ENCODE results near the gene RBFOX1.

Gene RBFOX1

DNA sequence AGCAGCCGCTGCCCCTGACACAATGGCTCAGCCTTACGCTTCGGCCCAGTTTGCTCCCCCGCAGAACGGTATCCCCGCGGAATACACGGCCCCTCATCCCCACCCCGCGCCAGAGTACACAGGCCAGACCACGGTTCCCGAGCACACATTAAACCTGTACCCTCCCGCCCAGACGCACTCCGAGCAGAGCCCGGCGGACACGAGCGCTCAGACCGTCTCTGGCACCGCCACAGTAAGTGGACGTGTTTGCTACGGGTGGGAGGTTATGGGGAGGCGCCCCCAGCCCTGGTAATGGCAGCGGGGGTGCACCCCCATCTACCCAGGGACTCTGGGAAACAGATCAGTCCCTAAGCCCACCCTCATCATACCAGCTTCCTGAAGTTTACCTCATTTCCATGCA lies 185.5 kb downstream of the RBFOX1 start:
- DNase-seq = no peak

DNA sequence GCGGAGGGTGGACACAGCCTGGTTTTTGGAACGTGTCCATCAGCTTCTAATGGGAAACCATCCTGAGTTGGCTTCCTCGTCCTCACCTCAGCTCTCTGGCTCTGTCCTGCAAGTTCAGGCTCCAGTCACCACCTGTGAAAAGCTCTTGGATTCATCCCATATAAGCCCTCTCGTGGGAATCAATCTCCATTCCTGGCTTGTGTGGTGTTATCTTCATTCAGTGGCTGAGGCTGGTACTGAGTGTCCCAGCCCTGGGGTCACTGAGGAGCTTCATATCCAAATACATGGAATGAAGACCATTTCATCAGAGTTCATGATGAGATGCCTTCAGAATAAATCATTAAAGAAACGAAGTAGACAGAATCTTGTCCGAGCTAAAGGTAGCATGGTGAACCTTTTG lies 189.2 kb downstream of the RBFOX1 start:
- no peak for DNase-seq

DNA sequence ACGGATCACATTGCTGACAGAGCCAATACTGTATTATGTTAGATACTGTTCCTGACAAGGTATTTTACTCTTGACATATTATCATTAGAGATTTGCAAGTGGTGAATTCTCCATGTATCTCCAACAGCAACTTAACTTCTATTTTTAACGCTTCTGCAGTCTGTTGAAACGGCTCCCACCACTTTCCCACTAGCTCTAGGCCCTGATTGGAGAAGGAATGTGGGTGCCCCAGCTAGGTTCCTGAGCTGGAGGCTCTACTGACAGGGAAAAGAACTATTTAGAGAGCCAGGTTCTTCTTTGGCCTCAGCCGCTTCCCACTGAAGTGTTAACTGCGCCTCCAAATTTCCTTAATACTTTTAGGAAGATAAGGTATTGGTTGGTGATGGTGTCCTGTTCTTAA lies 191.8 kb downstream of the RBFOX1 start:
- DNase-seq = peak in 2 of 58 donors; percentile 3 to 19

DNA sequence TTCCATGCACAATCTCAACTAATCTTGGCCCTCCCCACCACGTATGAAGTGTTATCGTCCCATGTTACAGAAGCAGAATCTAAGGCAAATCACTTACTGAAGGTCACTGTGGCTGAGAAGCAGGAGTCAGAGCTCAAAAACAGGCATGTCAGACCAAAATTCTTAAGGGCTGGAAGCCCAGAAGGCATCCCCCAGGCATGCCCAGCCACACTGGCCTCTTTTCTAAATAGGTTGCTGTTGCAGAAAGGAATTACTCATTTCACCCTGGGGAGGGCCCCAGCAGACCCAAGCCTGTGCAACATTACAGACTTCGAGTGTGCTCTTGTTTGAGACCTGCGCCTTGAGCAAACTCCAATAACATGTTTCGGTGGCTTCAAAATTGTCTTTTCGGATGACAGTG lies 194.1 kb downstream of the RBFOX1 start:
- DNase-seq = no peak

DNA sequence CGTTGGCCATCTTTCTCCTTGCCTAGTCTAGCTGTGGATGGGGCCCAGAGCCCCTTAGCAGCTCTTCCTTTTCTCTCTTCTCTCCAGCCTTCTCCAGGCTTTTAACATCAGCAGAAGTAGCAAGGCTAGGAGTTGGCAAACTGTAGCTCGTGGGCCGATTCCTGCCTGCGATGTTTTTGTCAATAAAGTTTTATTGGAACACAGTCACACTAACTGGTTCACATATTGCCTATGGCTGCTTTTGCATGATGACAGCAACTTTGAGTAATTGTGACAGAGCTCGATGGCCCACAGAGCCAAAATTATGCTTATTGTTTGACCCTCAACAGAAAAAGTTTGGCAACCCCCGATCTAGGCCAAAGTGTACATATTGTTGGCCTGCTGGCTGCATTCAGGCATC lies 199.9 kb downstream of the RBFOX1 start:
- DNase-seq = no peak

DNA sequence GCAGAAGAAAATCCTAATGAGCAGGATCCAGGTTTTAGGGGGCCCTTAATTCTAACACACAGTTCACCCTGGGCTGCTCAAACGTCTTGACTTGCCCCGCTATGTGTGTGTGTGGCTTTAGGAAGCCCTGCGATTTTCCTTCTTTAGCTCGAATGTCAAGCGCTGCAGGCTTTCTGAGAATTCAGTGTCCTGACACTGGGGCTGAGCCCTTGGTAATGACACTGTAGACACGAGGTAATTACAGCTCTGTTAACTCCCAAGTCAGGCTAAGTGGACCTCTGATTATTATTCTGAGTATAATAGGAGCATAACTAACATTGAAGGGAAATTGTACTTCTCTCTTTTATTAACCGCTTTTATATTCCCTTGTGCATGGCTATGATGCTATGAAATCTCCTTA lies 202.1 kb downstream of the RBFOX1 start:
- DNase-seq = no peak

DNA sequence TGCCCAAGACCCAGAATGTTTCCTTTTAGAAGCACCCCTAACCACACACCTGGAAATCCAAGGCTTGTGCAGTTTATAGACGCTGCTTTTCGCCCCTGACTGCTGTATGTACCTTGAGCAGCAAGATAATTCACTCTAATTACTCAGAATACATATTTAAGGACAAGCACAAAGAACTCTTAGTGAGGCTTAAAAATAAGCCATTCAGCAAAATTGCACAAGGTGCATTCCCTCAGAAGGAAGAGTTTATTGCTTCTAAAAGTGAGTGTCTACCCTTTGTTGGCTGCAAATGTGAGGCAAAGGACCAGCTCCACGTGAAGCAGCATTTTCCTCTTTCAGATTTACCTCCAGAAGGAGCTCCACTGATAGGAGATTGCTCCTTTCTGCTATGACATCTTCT lies 208.4 kb downstream of the RBFOX1 start:
- DNase-seq = no peak

DNA sequence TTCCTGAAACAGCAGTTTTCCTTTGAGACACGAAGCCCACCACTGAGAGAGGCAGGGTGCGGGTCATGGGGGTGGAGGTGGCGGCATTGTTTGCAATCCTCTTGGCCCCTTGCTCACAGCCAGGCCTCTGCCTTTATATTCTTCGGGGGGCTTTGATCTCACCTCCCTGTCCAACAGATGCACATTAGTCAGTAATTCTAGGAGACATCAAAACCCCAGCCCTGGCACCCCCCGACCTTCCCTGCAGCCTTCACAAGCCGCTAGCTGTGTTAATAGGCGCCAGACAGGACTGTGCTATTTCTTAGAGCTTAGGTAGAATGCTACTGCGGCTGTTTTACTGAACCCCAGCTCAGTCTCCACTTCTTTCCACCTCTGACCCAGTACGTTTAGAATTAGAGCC lies 212.6 kb downstream of the RBFOX1 start:
- DNase-seq = no peak

DNA sequence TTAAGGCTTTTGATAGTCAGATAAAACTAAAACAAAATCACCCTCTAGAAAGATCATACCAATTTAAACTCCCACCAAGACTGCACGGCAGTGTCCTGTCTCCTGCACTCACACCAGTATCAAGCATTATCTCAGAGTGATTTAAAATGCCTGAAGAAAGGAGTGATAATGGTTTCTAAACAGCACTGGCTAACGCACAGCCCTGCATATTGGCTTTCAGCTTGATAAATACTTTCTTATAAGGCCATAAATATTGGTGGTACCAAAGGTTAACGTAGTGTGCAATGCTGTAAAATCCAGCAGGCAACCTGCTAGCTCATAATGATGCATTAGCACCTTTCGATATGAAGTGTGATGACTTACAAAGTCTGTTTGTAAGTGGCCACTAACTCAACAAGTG lies 214.3 kb downstream of the RBFOX1 start:
- DNase-seq = no peak

DNA sequence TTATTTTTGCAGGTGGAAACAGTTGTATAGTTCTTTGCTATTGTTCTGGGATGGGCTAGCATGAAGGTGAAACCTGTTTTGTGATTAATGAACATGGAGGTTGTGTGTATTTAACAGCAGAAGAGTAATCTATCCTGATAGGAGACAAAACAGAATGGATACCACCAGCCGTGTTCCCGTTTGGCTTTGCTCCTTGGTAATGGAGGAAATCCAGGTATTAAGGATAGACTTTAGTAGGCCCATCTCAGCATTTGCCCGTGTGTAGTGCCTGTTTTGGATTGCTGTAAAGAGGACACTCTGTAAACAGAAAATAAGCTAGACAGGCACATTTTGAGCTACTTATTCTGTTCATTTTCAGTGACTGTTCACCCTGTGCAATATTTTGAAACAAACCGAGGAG lies 215.1 kb downstream of the RBFOX1 start:
- no peak for DNase-seq

DNA sequence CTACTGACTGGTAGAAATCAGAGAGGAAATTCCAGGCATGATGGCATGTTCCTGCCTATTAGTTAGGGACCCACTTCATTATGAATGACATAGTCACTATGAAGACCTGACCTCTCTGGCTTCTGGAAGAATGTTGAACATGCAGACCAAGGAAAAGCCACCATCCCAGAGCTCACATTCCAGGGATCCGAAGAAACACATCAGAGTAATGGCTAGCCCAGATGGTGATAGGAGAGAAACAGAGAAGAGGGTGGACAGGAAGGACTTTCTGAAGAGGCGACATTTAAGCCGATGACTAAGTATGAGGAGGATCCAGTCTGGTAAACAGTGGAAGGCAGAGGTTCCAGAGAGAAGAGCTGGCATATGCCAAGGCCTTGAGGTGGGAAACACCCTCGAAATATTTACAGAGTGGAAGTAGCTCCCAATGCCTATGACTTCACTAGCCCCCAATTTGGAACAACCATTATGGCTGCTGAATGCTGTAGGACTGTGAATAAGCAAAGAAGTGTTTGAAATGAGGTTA lies 216.2 kb downstream of the RBFOX1 start:
- DNase-seq = no peak

DNA sequence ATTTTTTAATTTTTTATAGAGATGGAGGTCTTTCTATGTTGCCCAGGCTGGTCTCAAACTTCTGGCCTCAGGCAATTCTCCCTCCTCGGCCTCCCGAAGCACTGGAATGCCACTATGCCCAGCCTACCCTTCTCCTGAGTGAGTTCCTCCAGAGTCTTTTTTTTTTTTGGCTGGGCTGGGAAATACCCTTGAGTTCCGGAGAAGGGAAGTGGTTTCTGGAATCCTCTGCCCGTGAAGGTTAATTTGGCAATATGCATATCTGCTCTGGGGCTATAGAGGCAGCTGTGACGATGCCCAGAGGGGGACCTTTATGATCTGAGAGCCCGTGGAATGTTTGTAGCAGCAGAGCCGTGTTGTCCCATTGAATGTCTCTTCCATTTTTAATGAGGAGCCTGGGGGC lies 217.5 kb downstream of the RBFOX1 start:
- no peak for DNase-seq

DNA sequence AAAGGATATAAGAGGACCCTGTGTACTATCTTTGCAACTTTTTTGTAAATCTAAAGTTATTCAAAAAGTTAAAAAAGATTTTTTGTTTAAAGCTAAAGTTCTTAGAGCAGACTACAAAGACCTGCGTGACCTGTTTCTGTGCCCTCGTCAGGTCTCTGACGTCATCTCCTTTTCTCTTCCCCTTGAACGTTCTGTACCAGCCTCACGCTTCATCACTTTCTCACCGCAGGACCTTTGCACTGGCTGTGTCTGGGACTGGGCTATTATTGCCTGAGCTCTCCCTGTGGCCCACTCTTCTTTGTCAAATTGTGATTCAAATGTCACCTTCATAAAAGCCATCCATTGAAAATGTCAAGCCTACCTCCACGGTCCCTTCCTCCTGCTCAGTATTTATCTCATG lies 222.8 kb downstream of the RBFOX1 start:
- DNase-seq = no peak

DNA sequence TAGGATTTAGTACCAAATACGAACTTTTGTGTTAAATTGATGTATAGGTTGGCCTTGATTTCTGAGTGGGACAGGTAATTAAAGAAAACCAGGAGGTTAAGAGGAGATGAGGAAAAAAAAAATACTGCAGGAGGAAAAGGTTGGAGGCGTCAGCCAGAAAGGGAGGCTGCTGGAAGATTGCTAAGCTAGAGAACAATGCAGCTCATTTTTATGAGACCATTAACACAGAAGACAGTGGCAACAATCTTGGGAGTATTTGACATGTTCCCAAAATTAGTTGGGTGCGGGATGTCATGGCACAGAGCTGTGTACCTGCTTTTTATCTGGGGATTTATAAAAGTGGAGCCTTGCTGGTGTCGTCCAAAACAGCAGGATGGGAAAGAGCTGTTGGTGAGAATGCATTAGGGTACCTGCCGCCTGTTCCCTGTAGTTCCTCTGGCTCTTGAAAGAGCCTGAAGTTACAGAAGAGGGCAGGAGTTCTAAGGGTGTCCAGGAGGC lies 229.3 kb downstream of the RBFOX1 start:
- DNase-seq = no peak

DNA sequence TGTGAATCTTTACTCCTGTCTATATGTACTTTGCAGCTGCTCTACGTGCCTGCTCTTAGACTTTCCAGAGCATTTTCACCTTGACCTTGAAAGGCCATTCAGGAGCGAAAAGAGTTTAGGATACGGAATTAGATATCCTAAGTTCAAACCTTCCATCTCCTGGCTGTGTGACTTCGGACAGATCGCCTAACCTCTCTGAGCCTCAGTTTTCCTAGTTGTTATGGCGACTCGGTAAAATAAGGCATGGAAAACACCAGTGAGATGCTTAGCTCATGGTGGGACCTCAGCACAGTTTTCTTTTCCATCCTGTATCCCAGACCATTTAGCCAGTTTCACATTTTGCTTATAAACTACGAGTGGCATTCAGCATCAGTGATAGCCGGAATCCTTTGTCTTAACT lies 233.7 kb downstream of the RBFOX1 start:
- DNase-seq = no peak

DNA sequence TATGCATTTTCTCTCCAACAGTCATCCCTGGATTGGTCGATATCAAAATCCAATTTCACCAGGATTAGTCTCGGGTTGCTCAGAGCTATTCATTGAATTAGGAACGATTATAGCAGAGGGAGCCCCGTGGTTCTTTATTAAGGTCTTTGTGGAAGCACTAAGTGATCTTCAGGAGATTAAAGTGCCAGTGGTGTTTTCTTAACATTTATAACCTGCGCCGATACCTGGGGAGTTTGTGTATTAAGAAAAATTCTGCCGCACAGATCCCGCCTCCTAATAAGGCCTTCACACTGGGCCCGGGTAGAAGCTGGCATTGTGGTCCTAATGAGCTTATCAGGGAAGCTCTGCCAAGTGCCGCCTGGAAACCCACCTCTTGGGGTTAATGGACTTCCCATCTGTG lies 238.7 kb downstream of the RBFOX1 start:
- no peak for DNase-seq

DNA sequence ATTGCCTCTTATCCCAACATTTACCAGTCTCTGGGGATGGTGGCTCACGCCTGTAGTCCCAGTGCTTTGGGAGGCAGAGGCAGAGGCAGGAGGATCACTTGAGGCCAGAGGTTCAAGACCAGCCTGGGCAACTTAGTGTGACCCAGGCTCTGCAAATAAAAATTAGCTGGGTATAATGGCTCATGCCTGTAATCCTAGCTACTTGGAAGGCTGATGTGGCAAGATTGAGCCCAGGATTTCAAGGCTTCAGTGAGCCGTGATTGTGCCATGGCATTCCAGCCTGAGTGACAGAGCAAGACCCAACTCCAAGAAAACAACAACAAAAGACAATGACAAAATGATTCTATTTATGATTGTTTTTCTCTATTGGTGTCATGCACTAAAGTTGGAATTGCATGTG lies 244.9 kb downstream of the RBFOX1 start:
- no peak for DNase-seq

DNA sequence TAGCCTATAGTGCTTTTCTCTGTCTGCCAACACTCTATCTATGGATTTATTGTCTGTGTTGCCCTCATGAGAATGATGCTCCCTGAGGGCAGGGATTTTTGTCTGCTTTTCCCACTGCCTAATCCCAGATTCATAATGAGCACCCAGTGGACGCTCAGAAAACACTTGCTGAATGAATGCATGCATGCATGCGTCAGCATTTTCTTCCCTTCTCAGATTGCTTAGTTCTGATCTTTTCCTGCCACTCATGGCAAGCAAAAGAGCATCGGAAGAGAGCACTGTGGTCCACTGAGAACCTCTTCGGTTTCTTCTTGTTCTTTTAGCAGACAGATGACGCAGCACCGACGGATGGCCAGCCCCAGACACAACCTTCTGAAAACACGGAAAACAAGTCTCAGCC lies 246.8 kb downstream of the RBFOX1 start:
- DNase-seq = no peak

DNA sequence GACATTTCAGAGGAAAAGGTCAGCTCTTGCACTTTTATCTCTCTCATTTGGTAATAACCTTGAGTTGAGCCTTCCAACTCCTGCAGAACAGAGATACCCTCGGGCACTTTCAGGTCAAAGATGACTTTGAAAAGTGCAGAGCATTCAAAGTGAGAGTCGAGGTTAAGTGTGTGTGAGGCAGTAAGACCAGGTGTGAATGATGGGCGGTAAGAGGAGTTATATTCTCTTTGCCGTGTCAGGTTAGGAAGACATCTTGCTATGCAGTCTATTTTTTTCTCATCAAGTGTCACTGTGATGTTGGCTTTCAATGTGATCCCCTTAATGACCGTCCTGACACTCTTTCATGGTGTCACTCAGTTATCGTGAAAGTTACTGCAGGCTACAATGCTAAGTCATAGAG lies 248.5 kb downstream of the RBFOX1 start:
- DNase-seq = no peak

DNA sequence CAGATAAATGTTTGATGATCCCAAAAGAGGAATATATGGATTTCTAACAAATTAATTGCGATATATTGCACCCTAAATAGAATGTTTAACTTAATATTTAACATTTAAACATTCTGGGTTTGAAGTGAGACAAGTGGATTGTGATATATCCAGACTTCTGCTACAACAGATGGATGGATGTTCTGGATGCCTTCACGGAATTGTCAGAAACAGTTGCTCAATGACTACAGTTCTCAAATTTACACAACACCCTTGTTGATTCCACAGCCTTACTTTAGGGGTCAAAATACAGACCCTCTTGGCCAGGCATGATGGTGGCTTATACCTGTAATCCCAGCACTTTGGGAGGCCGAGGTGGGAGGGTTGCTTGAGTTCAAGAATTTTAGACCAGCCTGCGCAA lies 250.8 kb downstream of the RBFOX1 start:
- no peak for DNase-seq

DNA sequence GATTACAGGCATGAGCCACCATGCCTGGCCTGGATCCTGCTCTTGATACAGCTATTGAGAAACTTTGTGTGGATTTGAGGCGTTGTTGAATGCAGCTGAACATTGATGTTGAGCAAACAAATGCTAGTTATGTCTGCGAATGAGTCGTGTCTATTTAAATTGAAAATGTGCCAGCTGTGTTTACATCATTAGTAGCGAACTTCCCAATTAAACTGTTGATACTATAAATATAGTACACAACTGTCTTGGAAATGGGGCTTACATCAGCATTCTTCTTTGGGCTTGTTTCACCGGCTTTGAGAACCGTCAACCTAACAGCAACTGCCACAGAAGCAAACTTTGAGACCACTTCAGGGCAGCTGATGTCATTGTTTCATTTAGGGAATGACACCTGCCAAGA lies 251.9 kb downstream of the RBFOX1 start:
- no peak for DNase-seq

DNA sequence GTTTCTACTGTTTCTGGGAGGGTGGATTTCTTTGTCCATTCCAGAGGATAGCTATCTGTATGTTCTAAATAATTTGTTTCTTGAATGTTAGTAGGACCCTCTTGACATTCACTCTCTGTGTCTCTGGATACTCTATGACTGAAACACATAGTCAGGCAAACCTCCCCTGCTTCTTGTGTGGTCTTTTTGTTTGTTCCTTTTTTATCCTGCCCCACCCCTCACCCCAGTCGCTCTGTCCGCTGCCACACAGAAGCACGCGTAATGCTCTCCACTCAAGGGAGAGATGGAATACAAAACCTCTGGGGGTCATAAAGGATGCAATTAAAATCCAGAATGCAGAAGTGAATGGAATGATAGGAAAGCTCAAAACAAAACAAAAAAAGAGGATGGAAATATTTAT lies 253.1 kb downstream of the RBFOX1 start:
- DNase-seq = no peak

DNA sequence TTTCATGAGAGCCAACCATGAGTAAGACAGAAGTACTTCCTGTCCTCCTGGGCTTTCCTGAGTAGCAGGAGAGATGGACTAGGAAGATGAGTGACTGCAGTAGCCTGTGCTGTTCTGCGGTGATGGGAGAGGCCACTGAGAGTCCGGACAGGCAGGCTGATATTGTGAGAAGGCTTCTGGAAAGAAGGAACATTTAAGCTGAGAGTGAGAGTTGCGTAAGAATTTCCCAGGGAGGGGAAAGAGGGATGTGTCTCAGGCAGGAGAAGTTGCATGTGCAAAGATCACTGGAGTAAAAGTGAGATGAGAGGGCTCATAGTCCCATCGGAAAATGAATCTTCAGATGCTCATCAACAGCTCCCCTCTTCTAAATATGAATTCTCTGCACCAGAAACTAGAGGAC lies 258.3 kb downstream of the RBFOX1 start:
- DNase-seq = no peak

DNA sequence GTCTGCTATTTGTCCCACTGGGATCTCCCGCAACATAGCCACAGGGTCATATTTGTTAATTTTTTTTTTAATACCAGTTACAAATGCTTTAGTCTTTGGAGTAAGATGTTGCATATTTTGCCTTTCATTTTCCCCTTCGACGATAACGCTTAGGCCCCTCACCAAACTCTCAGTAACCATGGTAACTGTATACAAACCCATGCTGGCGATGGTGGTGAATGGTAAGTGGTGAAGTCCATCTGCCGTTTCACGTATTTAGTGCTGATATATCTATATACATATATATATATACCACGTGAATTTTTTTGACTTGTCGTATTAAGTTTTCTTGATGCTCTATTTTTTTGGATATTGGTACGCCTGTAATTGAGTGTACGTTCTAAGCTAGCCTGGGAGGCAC lies 263.7 kb downstream of the RBFOX1 start:
- DNase-seq = no peak
